SK-N-SH (cell line): ENCODE measurements around the gene KRTAP2-1. TPM values are rescaled to one million over a fixed set of nuclear protein-coding genes. Genes with fewer than 3 reads are reported as not detected.
"Not testable (repeated sequence)": the region's sequence is repeated elsewhere in the genome, so short reads cannot be mapped to it uniquely, and the experiment has no call there.

Experiments used
- CTCF ChIA-PET: fragments of 300-600, 350-600 bp; formaldehyde crosslinking; extraction: SDS; loops from one replicate; lab custom pipeline; 2021; lab: Yijun Ruan, JAX
- POLR2A ChIA-PET: fragments of 350-600 bp; sonication (Branson Sonifier 250); formaldehyde crosslinking; extraction: SDS; loops from one replicate; lab custom pipeline; 2020; ENCODE audit warnings: antibody characterized with exemption, inconsistent platforms; lab: Yijun Ruan, JAX
- DNase-seq: peaks from one replicate; pipeline ENCODE4 v3.0.0; 2012
- H2AFZ ChIP-seq: fragments of 200-600 bp; sonication (generic); 2 replicates; pipeline ENCODE4 v1.8.1; 2016; ENCODE audit warnings: antibody characterized with exemption, mild to moderate bottlenecking, low read depth
- H3F3A ChIP-seq: fragments of 200-600 bp; sonication (generic); replicated peaks from 2 replicates; pipeline ENCODE3; 2016; ENCODE audit warnings: antibody characterized with exemption, mild to moderate bottlenecking; ENCODE audit not compliant: insufficient read depth
- H3K27ac ChIP-seq, 2 experiments: fragments of 200-500 bp in 1 of 2; fragments of 200-600 bp in 1 of 2; sonication (Bioruptor generic) in 1 of 2; sonication (generic), shearing (Covaris generic) in 1 of 2; 2 replicates each; pipeline versions ENCODE4 v1.5.1 to v1.6.1; 2014 to 2016; ENCODE audit warnings: low read depth in 2 of 2, inconsistent platforms in 1 of 2, low read length in 1 of 2, mild to moderate bottlenecking in 1 of 2, mixed read lengths in 1 of 2
- H3K27me3 ChIP-seq: fragments of 200-600 bp; sonication (generic), shearing (Covaris generic); 2 replicates; pipeline ENCODE4 v1.6.1; 2016; ENCODE audit warnings: mixed run types; ENCODE audit not compliant: insufficient read depth
- H3K36me3 ChIP-seq, 2 experiments: fragments of 200-500 bp in 1 of 2; fragments of 200-600 bp in 1 of 2; sonication (Bioruptor generic) in 1 of 2; sonication (generic) in 1 of 2; replicated peaks in 1 of 2; 2 replicates each; pipeline versions ENCODE3 to v1.5.1; 2014 to 2016; ENCODE audit warnings: low read length in 1 of 2, mild to moderate bottlenecking in 1 of 2; ENCODE audit not compliant: insufficient read depth in 2 of 2, control insufficient read depth in 1 of 2
- H3K4me1 ChIP-seq, 2 experiments: fragments of 200-500 bp in 1 of 2; fragments of 200-600 bp in 1 of 2; sonication (Bioruptor generic) in 1 of 2; sonication (generic), shearing (Covaris generic) in 1 of 2; 2 replicates each; pipeline versions ENCODE4 v1.5.1 to v1.6.1; 2014 to 2016; ENCODE audit warnings: low read depth in 1 of 2, low read length in 1 of 2, mixed run types in 1 of 2; ENCODE audit not compliant: insufficient read depth in 2 of 2, control insufficient read depth in 1 of 2
- H3K4me2 ChIP-seq: fragments of 200-600 bp; sonication (generic), shearing (Covaris generic); 2 replicates; pipeline ENCODE4 v1.6.1; 2017; ENCODE audit warnings: mixed run types
- H3K4me3 ChIP-seq, 2 experiments: fragments of 200-500 bp in 1 of 2; fragments of 200-600 bp in 1 of 2; sonication (Bioruptor generic) in 1 of 2; sonication (generic), shearing (Covaris generic) in 1 of 2; 2 replicates each; pipeline versions ENCODE4 v1.5.1 to v1.8.1; 2014 to 2016; ENCODE audit warnings: low read depth in 2 of 2, inconsistent platforms in 1 of 2, low read length in 1 of 2, mild to moderate bottlenecking in 1 of 2, mixed read lengths in 1 of 2, moderate library complexity in 1 of 2
- H3K79me2 ChIP-seq: fragments of 200-600 bp; sonication (generic); 2 replicates; pipeline ENCODE4 v1.8.1; 2017; ENCODE audit warnings: mild to moderate bottlenecking; ENCODE audit not compliant: insufficient read depth
- H3K9ac ChIP-seq: fragments of 200-600 bp; sonication (generic); 2 replicates; pipeline ENCODE4 v1.6.1; 2017; ENCODE audit warnings: mixed run types
- H3K9me2 ChIP-seq: fragments of 200-600 bp; sonication (generic); 2 replicates; pipeline ENCODE4 v1.6.1; 2017; ENCODE audit warnings: mixed run types
- H3K9me3 ChIP-seq: fragments of 200-600 bp; sonication (generic); 2 replicates; pipeline ENCODE4 v1.6.1; 2017; ENCODE audit warnings: mixed run types, mild to moderate bottlenecking, moderate library complexity
- H4K20me1 ChIP-seq: fragments of 200-600 bp; sonication (generic); 2 replicates; pipeline ENCODE4 v1.6.1; 2017; ENCODE audit warnings: mild to moderate bottlenecking, mixed run types; ENCODE audit not compliant: insufficient read depth
- CHD2 ChIP-seq: fragments of 150-350 bp; IDR thresholded peaks from 2 replicates; pipeline ENCODE4 v1.6.1; 2018; ENCODE audit warnings: low read length; ENCODE audit not compliant: partially characterized antibody
- ELF1 ChIP-seq: IDR thresholded peaks from 2 replicates; pipeline ENCODE4 v1.4.0; 2012
- EZH2phosphoT487 ChIP-seq: fragments of 200-600 bp; sonication (generic); IDR thresholded peaks from 2 replicates; pipeline ENCODE4 v1.6.1; 2017; ENCODE audit warnings: low read depth, mixed run types, mild to moderate bottlenecking, antibody characterized with exemption, moderate library complexity, borderline replicate concordance
- FOSL2 ChIP-seq: IDR thresholded peaks from 2 replicates; pipeline ENCODE4 v1.4.0; 2012; ENCODE audit warnings: low read depth, mild to moderate bottlenecking, moderate library complexity, borderline replicate concordance
- FOXJ3 ChIP-seq: sonication (generic); formaldehyde crosslinking; IDR thresholded peaks from 2 replicates; pipeline ENCODE4 v1.5.1; 2020; ENCODE audit warnings: mild to moderate bottlenecking, missing genetic modification reagents
- FOXM1 ChIP-seq: IDR thresholded peaks from 2 replicates; pipeline ENCODE4 v1.4.0; 2012; ENCODE audit warnings: low read depth, mild to moderate bottlenecking
- GATA2 ChIP-seq: sonication (generic); formaldehyde crosslinking; IDR thresholded peaks from 2 replicates; pipeline ENCODE4 v1.5.0; 2020; ENCODE audit warnings: mild to moderate bottlenecking, missing genetic modification reagents
- IRF3 ChIP-seq: fragments of 150-350 bp; IDR thresholded peaks from 2 replicates; pipeline ENCODE4 v1.6.1; 2016; ENCODE audit warnings: mild to moderate bottlenecking, low read depth, low read length
- MAX ChIP-seq: IDR thresholded peaks from 2 replicates; pipeline ENCODE4 v1.4.0; 2012; ENCODE audit warnings: low read depth
- MXI1 ChIP-seq: IDR thresholded peaks from 2 replicates; pipeline ENCODE4 v1.6.1; 2012; ENCODE audit warnings: mild to moderate bottlenecking, low read depth, low read length, improper control_type of control experiment
- POLR2AphosphoS5 ChIP-seq: IDR thresholded peaks from 2 replicates; pipeline ENCODE4 v1.6.1; 2012; ENCODE audit warnings: low read depth, low read length
- RAD21 ChIP-seq: IDR thresholded peaks from 2 replicates; pipeline ENCODE4 v1.6.1; 2012; ENCODE audit warnings: mild to moderate bottlenecking, low read length
- SIN3A ChIP-seq: IDR thresholded peaks from 2 replicates; pipeline ENCODE4 v1.6.1; 2012; ENCODE audit warnings: low read depth, mild to moderate bottlenecking, low read length, moderate library complexity, borderline replicate concordance
- TCF12 ChIP-seq: IDR thresholded peaks from 2 replicates; pipeline ENCODE4 v1.4.0; 2012
- TEAD4 ChIP-seq: IDR thresholded peaks from 2 replicates; pipeline ENCODE4 v1.4.0; 2012; ENCODE audit warnings: mild to moderate bottlenecking, borderline replicate concordance; ENCODE audit not compliant: insufficient read depth
- USF2 ChIP-seq: fragments of 150-350 bp; IDR thresholded peaks from 2 replicates; pipeline ENCODE4 v1.6.1; 2017; ENCODE audit warnings: antibody characterized with exemption, low read length, low read depth, borderline replicate concordance
- ZBTB33 ChIP-seq: IDR thresholded peaks from 2 replicates; pipeline ENCODE4 v1.4.0; 2012; ENCODE audit warnings: low read depth, borderline replicate concordance
- WGBS: methylation state at CpG from one replicate; pipeline ENCODE4 v1.1.6; 2017; ENCODE audit warnings: low lambda C conversion rate; 5-methylcytosine and 5-hydroxymethylcytosine counted together
- polyA plus RNA-seq, 3 experiments: library from polyadenylated mRNA; depleted of rRNA; stranded (reverse); fragments of >200 nt; gene quantifications; 2 replicates each; pipeline ENCODE4 v1.2.3, GENCODE V29; 2012

Gene KRTAP2-1
- polyA plus RNA-seq, 1 of the 3 experiments (the other 2 are of a cell fraction), result not detected

GRCh38 chr17:41058741-41059140, 11.6 kb upstream of the KRTAP2-1 start:
- no peak for TF ChIP-seq POLR2AphosphoS5
- TF ChIP-seq FOXJ3 (CRISPR knock-in tag), result no peak
- no peak for TF ChIP-seq ZBTB33
- TF ChIP-seq FOXM1, result no peak
- TF ChIP-seq TCF12, result no peak
- TF ChIP-seq EZH2phosphoT487, result no peak
- TF ChIP-seq CHD2, result no peak
- TF ChIP-seq TEAD4, result no peak
- TF ChIP-seq FOSL2, result no peak
- TF ChIP-seq RAD21, result no peak
- no peak for TF ChIP-seq GATA2 (CRISPR knock-in tag)
- no peak for TF ChIP-seq MAX
- TF ChIP-seq MXI1, result no peak
- no peak for TF ChIP-seq USF2
- TF ChIP-seq SIN3A, result no peak
- Histone ChIP-seq H3K4me2 (no peak overlapping the region), H3K79me2 (no peaks in the 10 kb centered on the region), H3K36me3 (no peaks in the 10 kb centered on the region), H4K20me1 (no peaks in the 10 kb centered on the region), H3K4me3 (no peak overlapping the region), H3K27me3 (no peaks in the 10 kb centered on the region), H3K4me1 (peaks cover 0 to 22% of the 10 kb centered on the region in 2 experiments; a peak in 2 of 4 replicates), H3K9ac (no peak overlapping the region), H3K9me3 (no peaks in the 10 kb centered on the region), H3F3A (peaks cover 30% of the 10 kb centered on the region), H3K27ac (peak overlapping the region in 1 of 2 experiments; percentile 55; a peak in 2 of 4 replicates), H3K9me2 (no peaks in the 10 kb centered on the region), H2AFZ (no peak overlapping the region)
- 36% methylated on average over 5 of the region's 5 CpGs for WGBS
- ChIA-PET POLR2A (no interaction called here), CTCF (interaction anchor here (1.4 to 1.5 kb wide), 2 partner anchors 23 to 589 kb away, joined by 3 to 4 read pairs; no protein-coding TSS in a partner anchor)
- DNase-seq, result no peak

GRCh38 chr17:41057547-41057946, 10.4 kb upstream of the KRTAP2-1 start:
- Histone ChIP-seq H3K4me2 (no peak overlapping the region), H3K9me2 (no peaks in the 10 kb centered on the region), H3K27me3 (no peaks in the 10 kb centered on the region), H3K4me1 (peaks cover 0 to 16% of the 10 kb centered on the region in 2 experiments; a peak in 2 of 4 replicates), H3F3A (peaks cover 30% of the 10 kb centered on the region), H3K9ac (no peak overlapping the region), H3K4me3 (no peak overlapping the region), H3K79me2 (no peaks in the 10 kb centered on the region), H2AFZ (no peak overlapping the region), H3K36me3 (peaks cover 0 to 4% of the 10 kb centered on the region in 2 experiments), H4K20me1 (no peaks in the 10 kb centered on the region), H3K27ac (no peak overlapping the region), H3K9me3 (no peaks in the 10 kb centered on the region)
- DNase-seq, result no peak
- ChIA-PET POLR2A (no interaction called here), CTCF (interaction anchor here (1.4 to 1.5 kb wide), 2 partner anchors 22 to 591 kb away, joined by 3 to 4 read pairs; no protein-coding TSS in a partner anchor)
- WGBS, result 46% methylated on average over 1 of the region's 1 CpG
- TF ChIP-seq IRF3 (no peak), MAX (no peak), GATA2 (CRISPR knock-in tag) (no peak), ELF1 (no peak), FOSL2 (no peak)

GRCh38 chr17:41055130-41055529, 8.0 kb upstream of the KRTAP2-1 start, which contains the start of gene KRTAP2-2:
TSS of gene KRTAP2-2 (minus strand) at chr17:41055230. CDS start at chr17:41055211, 19 bp downstream.
- H4K20me1 ChIP-seq, POLR2A ChIA-PET, H3K4me3 ChIP-seq, H3K4me1 ChIP-seq, DNase-seq, H3K36me3 ChIP-seq, H3K79me2 ChIP-seq, H3K4me2 ChIP-seq, CTCF ChIA-PET, H3K9me2 ChIP-seq, H3K9ac ChIP-seq, H3K27ac ChIP-seq, H3K9me3 ChIP-seq, H3K27me3 ChIP-seq, H2AFZ ChIP-seq: not testable (repeated sequence)
- WGBS, result 25% methylated on average over 1 of the region's 6 CpGs
- peaks cover 16% of the 10 kb centered on the region for H3F3A ChIP-seq
